SKM-1 (cell line): ENCODE results near the gene TCAP.

Experiments used
- DNase-seq: peaks from one replicate; lab custom pipeline; 2025; ENCODE audit not compliant: unreplicated experiment; lab: John Stamatoyannopoulos, UW

TCAP gene

DNA sequence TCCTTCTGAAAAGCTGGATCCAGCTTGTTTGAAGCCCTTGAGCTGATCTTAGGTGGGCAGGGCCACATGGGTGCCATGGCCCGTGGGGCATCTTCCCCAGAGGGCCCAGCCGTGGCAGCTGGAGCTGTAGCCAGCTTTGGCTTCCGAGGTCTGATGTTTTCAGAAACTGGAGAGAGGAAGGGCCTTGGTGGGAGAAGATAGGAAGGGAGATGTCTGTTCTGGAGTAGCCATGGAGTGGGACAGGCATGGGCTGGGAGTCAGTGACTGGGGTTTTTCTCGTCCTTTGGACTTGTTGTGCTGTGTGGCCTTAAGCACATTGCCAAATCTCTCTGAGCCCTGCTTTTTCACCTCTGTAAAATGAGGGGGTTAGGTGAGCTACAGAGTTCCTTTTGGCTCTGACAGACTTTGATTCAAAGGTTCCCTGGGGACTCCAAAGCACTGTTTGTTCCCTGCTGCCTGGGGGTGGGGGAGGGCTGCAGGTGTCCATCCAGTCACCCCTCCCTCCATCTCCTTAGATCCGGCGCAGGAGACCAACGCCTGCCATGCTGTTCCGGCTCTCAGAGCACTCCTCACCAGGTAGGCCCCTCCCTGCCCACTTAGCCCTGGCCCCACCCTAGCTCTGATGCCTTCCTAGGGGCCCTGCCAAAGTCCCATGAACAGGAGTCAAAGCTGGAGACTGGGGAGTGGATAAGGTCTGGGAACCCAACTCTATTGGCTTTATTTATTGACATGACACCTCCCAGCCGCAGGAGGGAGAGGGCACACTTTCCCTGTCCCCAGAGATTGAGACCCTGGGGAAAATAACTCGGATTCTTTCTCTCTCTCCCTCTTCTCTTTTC is 36.3 kb upstream of the TCAP start:
- DNase-seq, result no peak

DNA sequence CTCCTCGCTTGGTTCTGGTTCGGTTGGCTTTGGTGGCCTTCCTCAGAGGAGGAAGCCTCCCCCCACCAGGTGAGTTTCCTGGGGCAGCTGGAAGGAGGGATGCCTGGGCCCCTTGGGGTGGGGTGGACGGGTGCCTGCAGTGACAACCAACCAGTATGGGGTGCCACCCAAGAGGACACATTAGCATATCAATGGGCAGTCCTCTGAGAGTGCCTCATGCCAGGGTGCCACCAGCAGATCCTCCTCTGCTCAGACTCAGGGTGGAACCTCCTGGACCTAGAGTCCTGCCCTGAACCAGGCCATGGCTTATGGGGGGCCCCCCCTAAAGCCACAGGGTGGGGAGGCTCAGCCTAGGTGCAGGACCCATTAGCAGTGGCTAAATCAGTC is 35.7 kb upstream of the TCAP start:
- no peak for DNase-seq

DNA sequence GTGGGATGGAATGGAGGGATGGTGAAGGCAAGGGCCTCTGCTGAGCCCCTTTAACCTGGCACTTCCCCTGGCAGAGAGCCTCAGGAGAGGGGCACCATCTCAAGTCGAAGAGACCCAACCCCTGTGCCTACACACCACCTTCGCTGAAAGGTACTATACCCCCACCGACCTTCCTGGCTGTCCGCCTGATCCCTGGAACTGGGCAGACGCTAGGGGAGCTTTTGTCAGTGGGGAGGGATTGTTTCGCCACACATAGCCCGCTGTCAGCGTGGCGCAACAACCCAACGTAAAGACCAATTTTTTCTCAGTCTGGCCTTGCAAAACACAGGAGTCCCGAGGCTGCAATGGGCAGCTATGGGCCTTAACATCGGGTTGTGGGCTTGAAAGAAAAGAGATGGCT is 35.3 kb upstream of the TCAP start:
- peak; percentile 79 for DNase-seq

DNA sequence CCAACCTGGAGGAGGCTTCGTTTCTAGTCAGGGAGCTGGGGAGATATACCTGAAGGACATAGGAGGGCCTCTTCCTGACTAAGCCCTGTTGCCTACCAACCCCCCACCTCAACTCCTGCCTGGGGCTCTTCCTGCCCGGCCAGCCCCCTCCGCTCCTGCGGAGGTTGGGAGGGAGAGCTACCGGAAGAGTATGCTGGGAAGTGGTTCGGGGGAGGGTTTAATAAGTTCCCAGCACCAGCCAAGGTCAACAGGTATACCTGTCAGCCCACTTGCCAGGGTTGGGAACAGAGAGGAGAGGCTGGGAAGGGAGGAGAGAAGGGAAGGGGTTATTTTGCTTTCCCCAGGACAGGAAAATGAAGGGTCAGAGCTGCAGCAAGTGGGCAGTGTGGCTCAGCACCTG is 33.7 kb upstream of the TCAP start:
- no peak for DNase-seq

DNA sequence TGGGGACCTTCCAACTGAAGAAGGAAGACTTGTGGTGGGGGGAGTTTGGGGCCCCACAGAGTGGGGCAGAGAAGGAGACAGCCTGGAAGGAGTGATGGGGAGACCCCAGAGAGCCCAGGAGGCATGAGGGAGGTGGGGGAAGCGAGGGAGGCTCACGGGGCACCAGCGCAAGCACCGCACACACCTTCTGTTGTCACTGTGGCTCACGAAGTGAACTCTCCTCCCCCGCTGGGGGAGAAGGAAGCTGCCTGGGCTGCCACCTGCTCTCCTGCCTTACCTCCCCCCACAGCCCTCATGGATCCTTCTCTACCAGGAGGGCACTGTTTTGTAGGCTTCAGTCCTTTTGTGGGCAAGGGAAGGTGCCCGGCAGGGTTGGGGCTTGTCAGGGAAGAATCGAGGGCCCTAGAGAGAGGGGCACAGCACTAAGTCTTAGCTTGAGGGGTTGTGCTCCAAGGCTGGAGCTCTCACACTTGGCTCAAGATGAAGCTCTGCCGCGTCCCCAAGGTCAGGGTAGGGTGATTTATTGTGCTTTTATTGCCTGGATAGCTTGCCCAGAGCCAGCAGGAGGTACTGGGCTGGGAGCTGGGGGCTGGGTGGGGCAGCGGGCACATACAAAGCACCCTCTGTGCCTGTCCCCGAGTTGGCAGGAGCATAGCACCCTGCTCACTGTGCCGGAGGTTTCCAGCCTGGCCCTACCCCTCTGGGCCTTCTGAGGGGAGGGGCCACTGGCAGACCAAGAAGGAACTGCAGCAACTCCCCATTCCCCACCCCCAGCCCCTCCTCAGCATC is 32.8 kb upstream of the TCAP start:
- DNase-seq, result no peak

DNA sequence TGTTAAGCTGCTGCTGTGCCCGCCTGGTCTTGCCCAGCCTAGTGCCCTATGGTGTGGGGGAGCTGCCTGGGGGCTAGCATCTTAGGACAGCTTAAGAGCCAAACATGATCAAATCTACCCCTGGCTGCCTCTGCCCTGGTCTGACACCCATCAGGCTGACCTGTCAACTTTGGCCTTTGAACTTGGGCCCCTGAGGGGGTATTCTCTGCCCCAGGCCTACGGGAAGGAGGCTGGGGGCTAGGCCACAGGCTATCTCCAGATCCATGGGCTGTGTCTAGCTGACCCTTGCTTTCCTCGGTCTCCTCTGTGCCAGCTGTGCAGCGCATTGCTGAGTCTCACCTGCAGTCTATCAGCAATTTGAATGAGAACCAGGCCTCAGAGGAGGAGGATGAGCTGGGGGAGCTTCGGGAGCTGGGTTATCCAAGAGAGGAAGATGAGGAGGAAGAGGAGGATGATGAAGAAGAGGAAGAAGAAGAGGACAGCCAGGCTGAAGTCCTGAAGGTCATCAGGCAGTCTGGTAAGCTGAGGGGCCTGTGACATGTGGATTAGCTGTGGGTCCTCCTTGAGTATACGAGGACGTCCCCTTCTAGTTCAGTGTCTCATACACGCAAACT is 31.5 kb upstream of the TCAP start:
- no peak for DNase-seq

DNA sequence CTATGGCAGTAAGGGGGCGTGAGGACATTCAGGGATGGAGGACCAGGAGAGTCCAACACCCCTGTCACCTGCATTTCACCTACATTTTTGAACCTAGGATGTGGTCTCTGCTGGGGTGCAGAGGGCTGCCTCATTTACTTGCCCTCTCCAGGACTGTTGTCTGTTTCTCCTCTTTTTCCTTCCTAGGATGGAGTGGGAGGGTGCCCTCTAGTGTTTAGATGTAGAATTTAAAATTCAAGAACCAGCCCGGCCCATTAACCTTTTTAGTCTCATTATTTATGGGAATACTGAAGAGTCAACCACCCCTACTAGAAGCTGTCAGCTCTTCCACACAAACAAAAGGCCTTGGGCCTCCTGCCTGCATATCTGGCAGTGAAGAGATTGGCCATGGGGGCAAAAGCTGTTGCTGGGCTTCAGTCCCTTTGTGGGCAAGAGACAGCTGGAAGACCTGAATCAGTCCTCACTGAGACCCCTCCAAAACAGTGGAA is 30.7 kb upstream of the TCAP start:
- DNase-seq, result no peak

DNA sequence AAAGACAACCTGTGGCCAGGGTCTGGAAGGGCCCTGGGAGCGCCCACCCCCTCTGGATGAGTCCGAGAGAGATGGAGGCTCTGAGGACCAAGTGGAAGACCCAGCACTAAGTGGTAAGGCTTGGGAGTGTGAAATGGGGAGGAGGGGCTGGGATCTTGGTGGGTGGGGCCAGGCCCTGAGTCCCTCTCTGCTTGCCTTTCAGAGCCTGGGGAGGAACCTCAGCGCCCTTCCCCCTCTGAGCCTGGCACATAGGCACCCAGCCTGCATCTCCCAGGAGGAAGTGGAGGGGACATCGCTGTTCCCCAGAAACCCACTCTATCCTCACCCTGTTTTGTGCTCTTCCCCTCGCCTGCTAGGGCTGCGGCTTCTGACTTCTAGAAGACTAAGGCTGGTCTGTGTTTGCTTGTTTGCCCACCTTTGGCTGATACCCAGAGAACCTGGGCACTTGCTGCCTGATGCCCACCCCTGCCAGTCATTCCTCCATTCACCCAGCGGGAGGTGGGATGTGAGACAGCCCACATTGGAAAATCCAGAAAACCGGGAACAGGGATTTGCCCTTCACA is 29.5 kb upstream of the TCAP start:
- no peak for DNase-seq

DNA sequence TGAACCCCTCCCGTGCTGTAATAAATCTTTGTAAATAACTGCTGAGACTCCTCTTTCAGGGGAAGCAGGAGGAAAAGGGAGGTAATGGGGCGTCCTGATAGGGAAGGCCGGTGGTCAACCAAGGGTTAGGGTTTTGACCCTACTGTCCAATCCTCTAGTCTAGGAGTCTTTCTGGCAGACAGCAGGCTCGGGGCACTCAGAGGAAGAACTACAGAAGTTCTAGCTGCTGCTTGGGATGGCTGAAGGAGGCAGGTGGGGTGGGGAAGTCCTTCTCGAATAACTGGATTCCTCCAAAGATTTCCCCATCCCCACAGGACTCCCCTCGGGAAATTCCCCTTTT is 28.6 kb upstream of the TCAP start:
- no peak for DNase-seq

DNA sequence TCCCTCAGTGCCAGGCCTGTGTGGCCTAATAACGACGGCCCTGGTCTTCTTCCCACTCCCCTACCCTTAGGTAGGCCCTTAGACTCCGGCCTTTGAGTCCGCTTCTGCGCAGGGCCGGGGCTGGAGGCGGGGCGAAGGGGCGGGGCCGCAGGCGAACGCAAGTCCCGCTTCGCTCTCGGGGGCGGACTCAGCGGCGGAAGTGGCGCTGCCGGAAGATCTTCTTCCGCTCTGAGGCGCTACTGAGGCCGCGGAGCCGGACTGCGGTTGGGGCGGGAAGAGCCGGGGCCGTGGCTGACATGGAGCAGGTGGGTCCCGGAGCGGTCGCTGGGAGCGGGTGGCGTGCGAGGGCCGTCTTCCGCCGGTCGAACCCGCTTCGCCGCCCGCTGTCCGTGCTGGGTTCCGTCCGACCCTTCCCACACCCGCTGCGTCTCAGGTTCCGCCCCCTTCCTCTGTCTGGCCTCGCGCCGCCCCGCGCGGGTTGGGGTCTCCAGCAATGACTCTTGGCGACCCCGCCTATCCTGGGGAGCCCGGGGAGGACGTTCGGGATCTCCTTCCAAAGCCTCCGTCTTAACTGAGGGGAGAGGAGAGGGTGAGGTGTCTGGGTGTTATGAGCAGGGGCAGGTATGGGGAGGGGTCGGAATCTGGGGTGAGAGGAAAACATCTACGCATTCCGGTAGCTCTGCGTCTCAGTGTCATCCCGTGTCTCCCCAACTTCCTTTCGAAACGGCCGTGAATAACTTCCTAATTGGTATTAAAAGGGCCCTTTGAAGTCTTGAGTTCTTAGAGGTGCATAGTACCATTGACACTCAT is 28.0 kb upstream of the TCAP start, which contains the start of gene STARD3:
Gene STARD3, plus strand, starts transcription at position 218 of the 810 bp plus-strand sequence. CDS start 16,388 bp downstream, outside the sequence.
- DNase-seq, result peak; percentile 56

DNA sequence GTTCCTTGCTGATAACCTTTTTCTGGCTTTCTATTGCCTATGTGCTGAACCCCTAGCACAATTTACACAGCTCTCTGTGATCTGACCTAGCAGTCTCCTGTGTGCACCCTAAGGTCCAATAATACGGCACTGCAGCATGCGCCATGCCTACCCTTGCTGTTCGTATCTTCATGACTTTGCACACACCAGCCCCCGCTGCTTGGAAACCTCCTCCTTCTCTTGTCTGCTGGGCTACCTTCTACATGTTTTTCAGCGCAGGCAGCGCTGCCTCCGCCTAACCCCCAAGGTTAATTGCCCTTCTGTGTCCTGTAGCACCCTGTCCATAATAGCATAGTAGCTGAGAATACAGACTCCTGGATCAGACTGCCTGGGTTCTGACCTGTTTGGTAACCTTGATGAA is 26.8 kb upstream of the TCAP start:
- no peak for DNase-seq

DNA sequence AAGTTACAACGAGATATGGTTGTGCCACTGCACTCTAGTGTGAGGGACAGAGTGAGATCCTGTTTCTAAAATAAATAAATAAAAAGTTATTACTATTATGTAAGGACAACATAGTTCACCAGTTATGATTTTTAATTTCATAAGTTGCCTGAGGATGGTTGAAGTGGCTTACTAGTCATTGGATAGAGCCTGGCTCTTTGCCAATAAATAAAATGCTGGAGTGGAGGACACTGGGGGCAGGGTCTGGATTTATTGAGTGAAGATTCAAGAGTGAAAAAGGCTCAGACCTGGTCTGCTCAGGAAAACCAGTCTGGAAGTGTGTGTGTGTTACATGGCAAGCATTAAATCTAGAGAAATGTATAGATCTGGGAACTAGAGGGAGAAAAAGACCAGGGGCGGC is 26.1 kb upstream of the TCAP start:
- DNase-seq, result no peak

DNA sequence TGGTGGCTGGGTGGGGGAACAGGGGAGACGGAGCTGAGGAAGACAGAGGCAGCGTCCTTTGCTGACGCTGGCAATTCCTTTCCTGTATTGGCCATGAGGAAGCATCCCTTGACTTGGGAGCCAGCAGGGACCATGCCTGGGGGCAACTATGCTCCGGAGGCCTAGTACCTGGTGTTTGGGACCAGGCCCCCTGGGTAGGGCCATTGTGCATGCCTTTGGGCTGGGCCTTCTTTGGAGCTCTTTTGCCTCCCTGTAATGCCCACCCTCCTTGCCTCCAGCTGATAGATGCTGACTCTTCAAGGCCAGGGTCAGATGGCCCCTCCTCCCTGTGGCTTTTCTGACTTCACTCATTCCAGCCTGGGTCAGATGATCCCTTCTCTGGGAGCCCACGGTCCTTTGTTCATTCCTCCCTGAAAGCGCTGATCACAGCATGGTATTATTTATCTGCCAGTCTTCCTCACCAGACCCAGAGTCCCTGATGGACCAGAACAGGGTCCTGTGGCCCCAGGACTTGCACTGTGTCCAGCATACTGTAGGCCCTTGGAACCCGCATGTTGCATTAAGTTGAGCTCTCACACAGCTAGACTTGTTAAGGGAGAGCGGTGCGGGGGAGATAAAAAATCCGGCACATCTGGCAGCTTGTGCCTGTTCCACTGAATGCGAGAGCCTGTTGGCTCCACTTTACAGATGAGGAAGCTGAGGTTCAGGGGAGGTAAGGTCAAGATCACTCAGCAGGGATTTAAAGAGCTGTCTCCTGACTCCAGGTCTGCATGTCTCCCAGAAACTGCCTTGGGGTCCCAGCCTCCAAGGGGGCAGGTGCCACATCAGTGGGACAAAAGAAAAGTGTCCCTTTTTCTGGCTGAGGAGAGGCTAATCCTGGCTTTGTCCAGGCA is 25.3 kb upstream of the TCAP start:
- no peak for DNase-seq

DNA sequence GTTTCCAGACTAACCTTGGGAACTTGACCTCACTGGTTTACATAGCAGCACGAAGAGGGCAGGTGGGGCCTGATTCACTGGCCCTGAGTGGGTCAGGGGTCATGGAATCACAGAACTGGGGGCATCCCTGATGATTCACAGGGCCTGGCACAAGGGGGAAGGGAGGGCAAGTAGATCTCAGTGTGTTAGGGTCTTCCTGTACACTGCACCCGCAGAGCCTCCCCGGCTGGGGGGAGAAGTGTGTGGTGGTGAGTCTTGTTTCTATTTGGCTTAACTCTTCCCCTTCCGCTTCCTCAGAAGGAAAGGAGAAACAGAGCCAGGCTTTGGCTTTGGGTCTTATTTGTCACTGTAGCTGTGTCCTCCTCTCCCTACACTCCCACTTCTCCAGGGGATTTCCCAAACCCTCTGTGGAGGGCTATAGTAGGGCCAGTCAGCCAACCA is 24.5 kb upstream of the TCAP start:
- no peak for DNase-seq

DNA sequence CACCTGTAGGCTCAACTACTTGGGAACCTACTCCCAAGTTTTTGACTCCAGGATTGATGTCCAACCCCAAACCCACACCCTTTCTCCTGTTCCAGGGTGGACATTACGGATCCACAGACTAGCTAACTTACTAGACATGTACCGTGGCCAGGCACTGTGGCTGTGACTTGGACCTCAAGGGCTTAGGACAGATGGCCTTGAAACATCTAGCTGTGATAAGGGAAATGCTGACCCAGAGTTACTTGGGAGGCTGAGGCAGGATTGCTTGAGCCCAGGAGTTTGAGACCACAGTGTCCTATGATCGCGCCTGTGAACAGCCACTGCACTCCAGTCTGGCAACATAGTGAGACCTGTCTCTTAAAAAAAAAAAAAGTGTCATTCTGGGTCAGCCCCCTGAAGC is 24.1 kb upstream of the TCAP start:
- DNase-seq, result no peak

DNA sequence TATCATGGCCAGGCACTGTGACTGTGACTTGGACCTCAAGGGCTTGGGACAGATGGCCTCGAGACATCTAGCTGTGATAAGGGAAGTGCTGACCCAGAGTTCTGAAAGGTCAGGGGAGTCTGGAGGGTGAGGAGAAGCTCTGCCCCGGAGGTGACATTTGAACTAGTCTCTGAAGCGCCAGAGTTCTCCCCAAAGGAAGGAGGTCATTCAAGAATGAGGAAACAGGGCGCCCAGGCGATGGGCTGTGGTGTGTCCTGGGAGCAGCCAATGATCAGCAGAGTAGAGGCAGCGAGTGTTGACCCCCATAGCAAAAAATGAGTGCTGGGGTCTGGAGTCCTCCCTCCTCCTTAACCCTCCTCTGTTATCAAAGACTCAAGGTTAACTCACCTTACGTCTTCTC is 23.3 kb upstream of the TCAP start:
- no peak for DNase-seq

DNA sequence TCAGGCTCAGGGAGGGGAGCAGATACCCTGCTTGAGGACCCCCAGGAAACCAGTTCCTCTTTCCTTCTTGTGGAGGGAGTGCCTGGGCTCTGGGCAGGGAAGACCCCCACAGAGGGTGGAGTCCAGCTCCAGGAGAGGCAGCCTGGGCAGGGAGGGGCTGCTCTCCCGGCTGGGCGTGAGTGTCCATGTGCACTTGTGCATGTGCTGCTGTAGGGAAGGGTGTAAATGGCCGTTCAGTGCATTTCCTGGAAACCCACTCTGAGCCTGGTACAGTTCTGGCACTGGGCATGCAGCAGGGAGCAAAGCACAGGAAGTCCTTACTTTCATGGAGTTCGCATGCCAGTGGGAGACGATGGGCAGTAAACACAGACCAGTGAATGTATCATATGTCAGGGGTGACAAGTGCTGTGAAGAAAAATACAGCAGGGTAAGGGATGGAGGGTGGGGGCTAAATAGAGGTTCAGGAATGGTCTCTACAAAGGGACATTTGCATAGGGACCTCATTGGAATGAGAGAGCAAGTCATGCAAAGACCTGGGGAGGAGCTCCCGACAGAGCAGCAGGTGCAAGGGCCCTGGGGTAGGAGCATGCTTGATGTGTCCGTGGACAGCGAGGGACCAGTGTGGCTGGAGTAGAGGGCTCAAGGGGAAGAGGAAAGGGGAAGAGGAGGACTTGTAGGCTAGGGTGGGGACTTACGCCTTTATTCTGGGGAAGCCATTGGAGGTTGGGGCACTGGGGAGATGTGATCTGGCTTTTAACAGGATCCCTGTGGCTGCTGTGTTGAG is 22.7 kb upstream of the TCAP start:
- no peak for DNase-seq

DNA sequence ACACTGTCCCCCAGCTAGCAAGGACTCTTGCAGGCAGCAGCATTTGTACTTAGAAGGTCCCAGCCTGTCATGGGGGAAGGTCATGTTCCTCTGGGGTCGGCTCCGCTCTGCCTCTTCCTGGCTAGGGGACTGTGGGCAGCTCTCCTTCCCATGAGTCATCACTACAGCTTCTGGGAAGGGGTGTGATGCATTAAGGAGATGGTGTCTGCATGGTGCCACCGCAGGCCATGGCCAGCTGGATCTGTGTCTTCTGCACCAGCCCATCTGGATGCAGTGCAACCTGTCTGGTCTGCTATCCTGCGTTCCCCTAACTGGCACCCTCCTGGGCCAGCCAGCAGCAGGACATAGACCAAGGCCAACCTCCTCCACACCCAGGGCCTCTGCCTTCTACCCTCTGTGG is 21.9 kb upstream of the TCAP start:
- no peak for DNase-seq

DNA sequence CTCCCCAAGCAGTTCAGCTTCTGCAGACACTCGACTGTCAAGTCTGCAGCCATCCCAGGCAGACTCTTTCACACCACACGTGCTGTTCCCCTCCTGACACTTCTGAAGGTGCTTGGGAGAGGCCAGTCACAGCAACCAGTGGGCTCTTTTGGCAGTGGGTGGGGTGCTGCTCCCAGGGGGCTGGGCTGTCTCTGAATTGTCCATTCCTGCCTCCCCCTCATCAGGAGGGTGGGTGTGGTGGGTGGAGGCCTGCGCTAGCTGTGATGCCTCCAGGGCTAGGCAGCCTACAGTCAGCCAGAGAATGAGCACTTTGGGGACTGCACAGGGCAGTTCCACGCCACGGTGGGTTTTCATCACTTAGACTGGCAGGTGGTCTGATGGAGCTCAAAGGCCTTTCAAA is 17.9 kb upstream of the TCAP start:
- no peak for DNase-seq
